G401 (cell line): ENCODE results near the gene KLHDC1. TPM values are rescaled to one million over a fixed set of nuclear protein-coding genes. Genes with fewer than 3 reads are reported as not detected.
"Not testable (repeated sequence)": the region's sequence is repeated elsewhere in the genome, so short reads cannot be mapped to it uniquely, and the experiment has no call there.

Experiments used
- DNase-seq: peaks from one replicate; pipeline ENCODE4 v3.0.0-alpha.2; 2015; ENCODE audit warnings: low spot score
- in situ Hi-C: cut with HindIII; loops from 2 replicates; pipeline ENCODE4 v1.10.0; 2016; ENCODE audit warnings: low sequenced_read_pairs, mixed read lengths
- total RNA-seq: library from RNA; depleted of rRNA; stranded (reverse); fragments of >200 nt; shearing (Covaris generic); gene quantifications from 2 replicates; pipeline ENCODE4 v1.2.3, GENCODE V29; 2014; rRNA removed

Gene KLHDC1, protein sequence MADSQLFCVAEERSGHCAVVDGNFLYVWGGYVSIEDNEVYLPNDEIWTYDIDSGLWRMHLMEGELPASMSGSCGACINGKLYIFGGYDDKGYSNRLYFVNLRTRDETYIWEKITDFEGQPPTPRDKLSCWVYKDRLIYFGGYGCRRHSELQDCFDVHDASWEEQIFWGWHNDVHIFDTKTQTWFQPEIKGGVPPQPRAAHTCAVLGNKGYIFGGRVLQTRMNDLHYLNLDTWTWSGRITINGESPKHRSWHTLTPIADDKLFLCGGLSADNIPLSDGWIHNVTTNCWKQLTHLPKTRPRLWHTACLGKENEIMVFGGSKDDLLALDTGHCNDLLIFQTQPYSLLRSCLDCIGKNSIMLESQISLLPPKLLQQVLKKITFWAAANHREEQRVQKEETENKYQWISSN
- total RNA-seq, result 0.85 and 1.0 TPM in 2 replicates

DNA sequence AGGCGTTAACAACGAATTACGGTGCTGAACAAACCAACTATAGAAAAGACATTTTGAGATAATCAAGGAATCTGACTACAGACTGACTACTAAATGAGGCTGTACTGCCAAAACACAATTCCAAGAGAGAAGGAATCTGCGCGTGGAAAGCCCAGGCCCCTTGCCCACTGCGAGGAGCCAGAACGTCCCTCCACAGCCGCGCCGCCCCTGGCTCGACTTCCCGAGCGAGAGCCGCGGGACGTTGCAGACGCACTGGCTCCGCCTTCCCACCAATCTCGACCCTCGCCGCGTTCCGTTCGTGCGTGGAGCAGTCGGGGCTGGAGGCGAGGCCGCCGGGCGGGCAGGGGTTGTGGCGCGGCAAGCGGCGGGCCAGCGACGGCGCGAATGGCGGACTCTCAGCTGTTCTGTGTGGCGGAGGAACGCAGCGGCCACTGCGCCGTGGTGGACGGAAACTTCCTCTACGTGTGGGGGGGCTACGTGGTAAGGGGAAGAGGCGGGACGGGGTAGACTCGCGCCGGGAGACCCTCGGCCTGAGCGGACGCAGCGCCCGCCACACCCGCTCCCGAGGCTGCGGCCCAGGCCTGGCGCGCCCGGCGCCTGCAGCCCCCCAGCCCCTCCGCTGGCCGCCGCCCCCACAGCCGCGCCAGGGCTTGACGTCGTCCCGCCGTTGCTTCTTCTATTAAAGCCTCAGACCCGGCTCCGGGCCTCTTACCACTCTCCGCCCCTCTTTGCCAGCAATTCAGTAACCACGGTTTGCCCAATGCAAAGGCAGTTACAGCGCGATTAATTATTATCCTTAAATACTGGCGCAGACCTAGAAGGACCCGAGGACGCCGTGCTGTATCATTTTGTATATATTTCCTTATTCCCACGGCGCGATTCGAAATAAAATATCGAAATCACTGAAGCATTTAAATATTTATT, at the start of gene KLHDC1:
KLHDC1 (plus strand) TSS at position 310 of the 924 bp plus-strand sequence; CDS start at position 385, 75 bp downstream.
- DNase-seq, result peak; percentile 83
- in situ Hi-C loops, result no loop called here

DNA sequence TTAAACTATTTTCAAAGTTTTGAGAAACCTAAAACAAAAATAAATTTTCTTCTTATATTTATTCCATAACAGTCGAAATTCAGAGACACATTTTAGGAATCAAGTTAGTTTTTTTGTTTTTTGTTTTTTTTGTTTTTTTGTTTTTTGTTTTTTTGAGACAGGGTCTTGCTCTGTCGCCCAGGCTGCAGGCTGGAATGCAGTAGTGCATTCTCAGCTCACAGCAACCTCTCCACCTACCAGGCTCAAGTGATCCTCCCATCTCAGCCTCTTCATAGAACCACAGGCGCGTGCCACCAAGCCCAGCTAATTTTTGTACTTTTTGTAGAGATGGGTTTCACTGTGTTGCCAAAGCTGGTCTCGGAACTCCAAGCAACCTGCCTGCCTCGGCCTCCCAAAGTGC, 39.4 kb upstream of the KLHDC1 start:
- DNase-seq, result no peak
- in situ Hi-C loops, result no loop called here

DNA sequence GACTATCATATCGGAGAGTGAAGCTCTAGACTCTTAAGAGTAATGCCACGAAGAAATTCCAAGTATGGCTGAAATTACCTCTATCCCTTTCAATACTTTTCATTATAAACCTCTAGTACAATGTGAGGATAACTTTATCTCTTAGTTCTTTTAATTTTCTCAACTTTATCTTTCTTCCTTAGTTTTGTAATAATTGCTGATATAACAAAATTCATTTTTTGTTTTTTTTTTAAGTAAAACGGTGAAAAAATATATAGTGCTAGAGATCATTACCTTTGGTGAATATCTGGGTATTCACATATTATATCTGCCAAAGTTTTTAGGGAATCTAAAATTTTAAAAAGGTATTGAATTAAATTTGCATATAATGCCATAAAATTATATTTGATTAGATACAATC, 38.4 kb upstream of the KLHDC1 start:
- in situ Hi-C loops, result no loop called here
- DNase-seq, result no peak

DNA sequence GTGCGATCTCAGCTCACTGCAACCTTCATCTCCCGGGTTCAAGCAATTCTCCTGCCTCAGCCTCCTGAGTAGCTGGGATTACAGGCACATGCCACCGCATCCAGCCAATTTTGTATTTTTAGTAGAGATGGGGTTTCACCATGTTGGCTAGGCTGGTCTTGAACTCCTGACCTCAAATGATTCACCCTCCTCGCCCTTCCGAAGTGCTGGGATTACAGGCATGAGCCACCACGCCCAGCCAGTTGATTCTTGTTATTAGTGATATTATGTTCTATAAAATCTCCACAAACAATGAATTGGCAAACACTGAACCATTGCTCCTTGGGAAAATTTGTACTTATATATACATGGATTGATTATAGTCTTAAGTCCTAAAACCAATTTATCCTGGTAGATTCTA, 35.4 kb upstream of the KLHDC1 start:
- DNase-seq, in situ Hi-C loops: not testable (repeated sequence)

DNA sequence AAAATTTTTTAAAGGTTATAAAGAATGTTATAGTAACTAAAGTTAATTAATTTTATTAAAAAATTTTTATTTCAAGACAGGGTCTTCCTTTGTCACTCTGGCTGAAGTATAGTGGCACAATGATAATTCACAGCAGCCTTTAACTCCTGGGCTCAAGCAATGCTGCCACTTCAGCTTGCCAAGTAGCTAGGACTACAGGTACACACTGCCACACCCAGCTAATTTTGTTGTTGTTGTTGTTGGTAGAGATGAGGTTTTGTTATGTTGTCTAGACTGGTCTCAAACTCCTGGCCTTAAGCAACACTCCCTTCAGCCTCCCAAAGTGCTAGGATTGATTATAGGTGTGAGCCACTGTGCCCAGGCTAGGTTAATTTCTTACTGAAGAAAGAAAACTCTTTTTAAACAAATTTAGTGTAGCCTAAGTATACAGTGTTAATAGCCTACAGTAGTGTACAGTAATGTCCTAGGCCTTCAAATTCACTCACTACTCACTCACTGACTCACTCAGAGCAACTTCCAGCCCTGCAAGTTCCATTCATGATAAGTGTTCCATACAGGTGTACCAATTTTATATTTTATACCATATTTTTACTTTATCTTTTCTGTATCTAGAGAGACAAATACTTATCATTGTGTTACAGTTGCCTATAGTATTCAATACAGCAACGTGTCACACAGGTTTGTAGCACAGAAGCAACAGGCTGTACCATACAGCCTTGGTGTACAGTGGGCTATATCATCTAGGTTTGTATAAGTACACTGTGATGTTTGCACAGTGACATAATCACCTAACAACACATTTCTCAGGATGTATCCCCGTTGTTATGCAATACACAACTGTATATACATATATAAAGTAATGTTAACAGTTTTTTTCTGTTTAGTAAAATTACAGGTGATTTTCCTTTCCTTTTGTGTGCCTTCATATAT, 33.1 kb upstream of the KLHDC1 start:
- in situ Hi-C loops, result no loop called here

DNA sequence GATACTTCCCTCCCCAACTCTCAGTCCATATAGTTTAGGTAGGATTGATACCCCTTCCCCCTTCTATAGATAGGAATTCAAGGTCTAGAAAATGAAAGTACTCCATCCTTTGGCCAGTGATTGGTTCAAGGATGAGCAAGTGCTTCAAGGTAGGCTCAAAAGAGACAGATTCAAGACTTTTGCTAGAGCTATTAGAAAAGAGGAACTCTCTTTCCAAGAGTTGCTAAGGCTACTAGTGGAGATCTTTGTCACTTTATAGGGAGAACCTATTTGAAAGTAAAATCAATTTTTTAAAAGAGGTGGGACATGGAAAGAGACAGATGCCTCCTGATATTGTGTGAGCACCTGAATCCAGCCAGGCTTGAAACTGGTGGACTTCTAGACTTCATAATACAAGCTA, 22.4 kb upstream of the KLHDC1 start:
- in situ Hi-C loops, result no loop called here
- no peak for DNase-seq

More for the DNA sequence above, 33.1 kb upstream of the KLHDC1 start:
- DNase-seq, result no peak

DNA sequence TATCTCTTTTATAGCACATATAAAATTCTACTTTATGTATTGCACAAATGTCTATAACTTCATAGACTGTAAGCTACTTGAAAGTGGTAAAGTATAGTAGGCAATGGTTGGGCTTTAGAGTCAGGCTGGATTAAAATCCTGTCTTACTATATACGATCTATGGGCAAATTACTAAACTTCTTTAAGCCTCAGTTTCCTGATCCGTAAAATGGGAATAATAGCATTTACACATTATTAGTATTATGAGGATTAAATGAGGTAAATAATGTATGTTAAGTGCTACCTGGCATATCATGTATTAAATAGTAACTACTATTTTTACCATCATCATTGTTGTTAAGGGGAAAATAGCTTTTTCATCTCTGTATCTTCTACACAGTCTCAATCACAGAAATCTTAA, 19.3 kb upstream of the KLHDC1 start:
- in situ Hi-C loops, result no loop called here
- no peak for DNase-seq

DNA sequence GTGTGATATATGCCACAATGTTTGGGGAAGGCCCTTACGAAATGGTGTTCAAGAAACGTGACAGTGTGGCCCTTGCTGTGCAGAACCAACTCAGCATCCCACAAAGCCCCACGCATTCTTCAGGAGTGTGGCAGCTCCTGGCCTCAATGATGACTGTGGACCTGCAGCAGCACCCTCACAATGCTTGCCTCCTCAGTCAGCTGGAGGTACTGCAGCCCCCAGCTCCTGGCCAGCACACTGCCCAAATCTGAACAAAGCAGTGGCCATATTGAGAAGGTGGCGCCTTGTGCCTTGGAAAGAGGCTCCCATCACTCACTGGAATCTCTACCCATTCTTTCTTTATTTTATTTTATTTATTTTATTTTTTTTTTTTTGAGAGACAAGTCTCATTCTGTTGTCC, 15.3 kb upstream of the KLHDC1 start:
- DNase-seq, result no peak
- in situ Hi-C loops, result no loop called here

DNA sequence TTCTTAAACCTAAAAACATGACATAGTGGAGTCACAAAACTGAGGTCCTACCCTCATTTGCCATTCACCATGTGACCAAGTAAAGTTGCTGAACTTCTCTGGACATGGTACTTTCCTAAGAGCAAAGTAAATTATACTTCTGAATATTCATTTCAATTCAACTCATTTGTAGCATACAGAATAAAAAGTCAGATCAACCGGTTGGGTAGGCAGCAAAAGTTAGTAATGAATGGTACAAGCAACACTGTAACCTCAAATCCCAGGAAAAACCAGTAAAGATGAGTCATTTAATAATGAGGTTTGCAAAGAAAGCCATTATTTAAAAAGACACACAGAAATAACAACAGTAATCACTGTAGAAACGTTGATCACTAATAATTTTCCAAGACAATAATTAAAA, 13.6 kb upstream of the KLHDC1 start:
- DNase-seq, result no peak
- in situ Hi-C loops, result no loop called here

DNA sequence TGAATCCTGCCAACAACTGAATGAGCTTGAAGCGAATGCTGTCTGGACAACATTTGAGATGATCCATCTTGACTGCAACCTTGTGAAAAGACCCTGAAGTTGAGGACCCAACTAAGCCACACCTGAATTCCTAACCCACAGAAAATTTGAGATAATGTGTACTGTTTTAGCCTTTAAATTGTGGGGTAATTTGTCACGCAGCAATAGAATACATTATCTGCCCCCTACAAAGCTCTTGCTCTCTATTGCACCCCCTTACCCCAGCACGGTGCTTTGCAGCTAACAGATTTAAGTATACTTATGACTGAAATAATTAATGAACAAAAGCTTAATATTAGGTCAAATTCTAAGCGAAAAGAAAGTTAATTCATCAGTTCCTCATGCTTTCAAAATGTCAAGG, 6.5 kb upstream of the KLHDC1 start:
- in situ Hi-C loops, result no loop called here
- DNase-seq, result no peak

DNA sequence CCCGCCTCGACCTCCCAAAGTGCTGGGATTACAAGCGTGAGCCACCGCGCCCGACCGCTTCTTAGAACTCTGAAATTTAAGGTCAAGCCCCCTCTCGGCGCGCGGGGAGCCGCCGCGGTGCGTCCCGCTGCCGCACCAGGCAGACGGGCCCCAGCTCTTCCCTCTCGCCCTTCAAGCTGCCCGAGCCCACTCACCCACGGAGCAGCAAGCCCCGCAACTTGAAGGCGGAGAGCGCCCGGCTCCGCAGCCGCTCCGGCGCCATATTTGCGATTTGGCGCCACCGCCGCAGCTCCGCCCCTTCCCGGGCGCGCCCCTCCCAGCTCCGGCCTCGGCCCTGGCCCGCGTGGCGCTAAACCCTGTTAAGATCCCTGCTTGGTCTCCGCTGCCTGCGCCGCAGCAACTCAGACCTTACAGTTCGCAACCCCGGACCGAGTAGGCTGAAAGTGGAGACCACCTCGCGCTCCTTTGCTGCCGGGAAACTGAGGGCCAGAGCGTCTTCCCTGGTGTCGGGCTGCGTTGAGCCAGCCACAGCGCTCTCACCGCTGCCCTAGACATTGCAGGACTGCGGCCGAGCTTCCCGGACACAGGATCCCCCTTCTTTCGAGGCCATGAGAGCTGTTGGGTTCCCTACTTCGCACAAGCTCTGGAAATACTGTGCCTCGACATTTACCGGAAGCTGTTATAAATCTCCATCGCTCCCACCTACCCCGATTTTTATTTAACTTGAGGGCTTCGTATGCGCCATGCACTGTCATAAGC, 4.8 kb upstream of the KLHDC1 start, which contains the start of gene POLE2:
POLE2 (minus strand) TSS at position 273 of the 759 bp plus-strand sequence; CDS start at position 262, 11 bp downstream.
- DNase-seq, result peak; percentile 74
- in situ Hi-C loops, result no loop called here

DNA sequence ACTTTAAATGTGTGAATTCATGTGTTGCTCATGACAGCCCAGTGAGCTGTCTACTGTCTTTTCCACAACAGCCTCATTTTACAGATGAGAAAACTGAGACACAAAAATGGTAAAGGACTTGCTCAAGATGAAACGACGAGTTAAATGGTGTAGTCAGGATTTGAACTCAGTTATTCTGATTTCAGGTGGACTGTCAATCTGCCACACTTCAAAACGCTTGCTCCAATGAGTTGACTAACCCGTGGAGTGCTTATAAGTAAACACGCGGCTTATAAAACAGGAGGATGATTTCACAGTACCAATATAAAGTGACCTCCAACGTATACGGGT, 4.3 kb upstream of the KLHDC1 start:
- in situ Hi-C loops, result no loop called here
- no peak for DNase-seq

DNA sequence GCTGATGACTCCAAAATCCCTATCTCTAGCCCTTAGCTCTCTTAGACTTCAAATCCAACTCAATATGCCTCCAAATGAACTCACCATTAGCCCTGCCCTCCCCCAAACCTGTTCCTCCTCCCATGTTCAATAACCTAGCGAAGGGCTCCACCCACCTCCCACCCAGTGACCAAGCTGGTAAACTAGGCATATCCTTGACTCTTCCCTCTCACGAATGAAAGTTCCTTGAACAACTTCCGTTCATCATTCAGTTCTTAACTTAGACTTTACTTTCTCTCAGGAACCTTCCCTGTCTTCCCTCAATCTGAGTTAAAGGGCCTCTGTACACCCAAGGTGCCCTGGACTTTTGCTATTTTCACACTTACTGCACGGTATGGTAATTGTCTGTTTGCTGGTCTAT, 1.9 kb upstream of the KLHDC1 start:
- in situ Hi-C loops, result no loop called here
- DNase-seq, result no peak

DNA sequence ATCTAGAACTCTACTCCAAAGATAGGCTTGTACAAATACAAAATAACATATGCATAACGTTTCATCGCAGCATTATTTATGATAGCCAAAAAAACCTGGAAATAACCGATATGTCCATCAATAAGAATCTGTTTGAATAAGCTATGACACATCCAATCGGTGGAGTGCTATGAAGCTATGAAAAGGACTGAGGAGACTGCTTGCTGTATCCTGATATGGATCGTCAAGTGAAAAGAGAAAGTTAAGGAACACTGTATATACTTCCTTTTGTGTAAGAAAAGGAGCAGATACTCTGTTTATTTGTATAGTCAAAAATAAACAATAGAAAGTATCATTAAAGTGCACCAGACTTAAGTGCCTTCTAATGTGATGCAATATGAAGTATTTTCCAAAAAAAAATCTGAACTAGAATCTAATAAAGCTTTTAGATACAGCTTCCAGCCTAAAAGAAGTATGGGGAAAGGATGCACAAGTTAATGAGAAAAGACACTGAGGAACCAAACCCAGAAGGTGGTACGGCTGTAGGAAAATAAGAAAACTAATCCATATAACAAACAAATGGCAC, 645 bp upstream of the KLHDC1 start:
- in situ Hi-C loops, result no loop called here
- no peak for DNase-seq

DNA sequence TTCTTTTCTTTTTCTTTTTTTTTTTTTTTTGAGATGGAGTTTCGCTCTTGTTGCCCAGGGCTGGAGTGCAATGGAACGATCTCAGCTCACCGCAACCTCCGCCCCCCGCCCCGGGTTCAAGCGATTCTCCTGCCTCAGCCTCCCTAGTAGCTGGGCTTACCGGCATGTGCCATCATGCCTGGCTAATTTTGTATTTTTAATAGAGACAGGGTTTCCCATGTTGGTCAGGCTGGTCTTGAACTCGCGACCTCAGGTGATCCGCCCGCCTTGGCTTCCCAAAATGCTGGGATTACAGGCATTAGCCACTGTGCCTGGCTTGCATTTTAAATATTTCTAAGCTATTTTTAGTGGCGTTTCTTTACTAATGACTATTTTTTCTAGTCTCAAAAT, 810 bp downstream of the KLHDC1 start:
- in situ Hi-C loops, DNase-seq: not testable (repeated sequence)

DNA sequence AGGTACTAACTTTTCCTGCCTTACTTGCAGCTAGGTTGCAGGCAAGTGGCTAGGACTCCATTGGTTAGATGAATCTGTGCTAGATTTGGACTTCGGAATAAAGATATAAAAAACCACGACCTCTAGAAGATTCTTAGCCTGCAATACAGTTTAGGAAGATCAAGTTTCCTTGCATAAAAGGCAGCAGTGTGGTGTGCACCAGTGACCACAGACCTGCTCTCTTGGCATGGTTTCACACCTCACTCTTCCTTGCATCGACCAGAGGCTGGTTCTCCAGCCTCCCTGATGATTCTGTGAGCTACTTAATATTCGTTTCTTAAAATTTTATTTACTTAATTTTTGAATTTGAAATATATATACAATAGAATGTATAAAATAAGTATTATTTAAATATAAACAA, 9.8 kb downstream of the KLHDC1 start:
- DNase-seq, result no peak
- in situ Hi-C loops, result no loop called here

DNA sequence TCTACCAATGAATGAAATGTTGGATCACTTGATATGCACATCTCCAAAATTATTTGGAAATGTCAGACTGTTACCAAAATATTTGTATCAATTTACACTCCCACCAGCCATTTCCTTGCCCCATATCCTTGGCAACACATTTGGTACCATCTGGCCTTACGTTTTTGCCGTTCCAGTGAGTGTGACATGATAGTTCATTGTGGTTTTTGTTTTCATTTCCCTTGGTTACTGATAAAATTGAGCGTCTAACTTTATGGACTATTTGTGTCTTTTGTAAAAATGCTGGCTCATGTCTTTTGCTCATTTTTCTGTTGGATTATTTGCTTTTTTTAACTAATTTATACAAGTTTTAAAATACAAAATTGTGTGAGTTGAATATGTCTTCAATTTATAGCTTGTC, 11.0 kb downstream of the KLHDC1 start:
- no peak for DNase-seq
- in situ Hi-C loops, result no loop called here

DNA sequence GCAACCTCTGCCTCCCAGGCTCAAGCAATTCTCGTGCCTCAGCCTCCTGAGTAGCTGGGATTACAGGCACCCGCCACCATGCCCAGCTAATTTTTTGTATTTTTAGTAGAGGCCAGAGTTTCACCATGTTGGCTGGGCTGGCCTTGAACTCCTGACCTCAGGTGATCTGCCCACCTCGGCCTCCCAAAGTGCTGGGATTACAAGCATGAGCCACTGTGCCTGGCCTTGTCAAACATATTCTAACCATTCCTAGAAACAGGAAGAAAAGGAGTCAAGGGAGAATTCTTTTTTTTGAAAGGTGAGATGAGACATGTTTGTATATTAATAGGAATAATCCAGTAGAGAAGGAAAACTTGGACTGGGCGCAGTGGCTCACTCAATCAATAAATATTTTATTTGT, 11.6 kb downstream of the KLHDC1 start:
- in situ Hi-C loops, DNase-seq: not testable (repeated sequence)
